ENCODE data around the gene NUB1.

Gene NUB1

GRCh38 chr7:151393031-151393977 is 51.7 kb downstream of the NUB1 start:
- H3K9me3 Mint-ChIP-seq (ENCODE audit: low read depth), result no peaks in the 10 kb centered on the region
- no peaks in the 10 kb centered on the region for H3K27me3 Mint-ChIP-seq
- H3K4me1 Mint-ChIP-seq (ENCODE audit: low read depth), result peaks cover 4% of the 10 kb centered on the region
- H3K27ac Mint-ChIP-seq, result no peak overlapping the region
- no peak overlapping the region for H3K4me3 Mint-ChIP-seq
- H3K36me3 Mint-ChIP-seq, result no peaks in the 10 kb centered on the region

- no peak overlapping the region for H3K27ac Mint-ChIP-seq
- no peaks in the 10 kb centered on the region for H3K27me3 Mint-ChIP-seq
- peaks cover 4% of the 10 kb centered on the region for H3K4me1 Mint-ChIP-seq (ENCODE audit: low read depth)
- no peaks in the 10 kb centered on the region for H3K36me3 Mint-ChIP-seq
- H3K4me3 Mint-ChIP-seq, result no peak overlapping the region
- H3K9me3 Mint-ChIP-seq (ENCODE audit: low read depth), result no peaks in the 10 kb centered on the region
These were observed 52.7 kb downstream of the NUB1 start for GRCh38 chr7:151394076-151395035.

DNA sequence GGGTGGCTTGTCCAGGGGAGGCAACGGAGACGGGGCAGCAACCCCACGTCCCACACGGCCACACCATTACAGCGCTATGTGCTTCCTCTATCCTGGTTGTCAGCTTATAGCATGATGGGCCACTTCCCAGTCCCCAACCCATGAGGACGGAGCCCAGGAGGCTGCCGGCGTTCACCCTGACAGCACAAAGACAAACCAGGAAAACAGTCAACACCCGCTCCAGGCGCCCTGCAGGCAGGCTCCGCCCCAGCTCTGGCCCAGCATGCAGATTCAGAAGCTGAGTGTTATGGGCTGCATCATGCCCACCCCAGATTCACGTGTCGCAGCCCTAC is 53.4 kb downstream of the NUB1 start:
- H3K27me3 Mint-ChIP-seq, result no peaks in the 10 kb centered on the region
- peaks cover 4% of the 10 kb centered on the region for H3K4me1 Mint-ChIP-seq (ENCODE audit: low read depth)
- no peaks in the 10 kb centered on the region for H3K9me3 Mint-ChIP-seq (ENCODE audit: low read depth)
- H3K4me3 Mint-ChIP-seq, result no peak overlapping the region
- no peaks in the 10 kb centered on the region for H3K36me3 Mint-ChIP-seq
- H3K27ac Mint-ChIP-seq, result no peak overlapping the region

- H3K4me3 Mint-ChIP-seq, result no peak overlapping the region
- no peaks in the 10 kb centered on the region for H3K36me3 Mint-ChIP-seq
- H3K9me3 Mint-ChIP-seq (ENCODE audit: low read depth), result no peaks in the 10 kb centered on the region
- H3K27ac Mint-ChIP-seq, result no peak overlapping the region
- H3K4me1 Mint-ChIP-seq (ENCODE audit: low read depth), result no peaks in the 10 kb centered on the region
- no peaks in the 10 kb centered on the region for H3K27me3 Mint-ChIP-seq
These were observed 54.8 kb downstream of the NUB1 start for GRCh38 chr7:151396328-151396970.

GRCh38 chr7:151397026-151397425 is 55.4 kb downstream of the NUB1 start:
- Mint-ChIP-seq H3K27ac (no peak overlapping the region), H3K4me3 (no peak overlapping the region), H3K27me3 (no peaks in the 10 kb centered on the region), H3K36me3 (no peaks in the 10 kb centered on the region), H3K9me3 (ENCODE audit: low read depth) (no peaks in the 10 kb centered on the region), H3K4me1 (ENCODE audit: low read depth) (no peaks in the 10 kb centered on the region)

- H3K27ac Mint-ChIP-seq, result no peak overlapping the region
- H3K27me3 Mint-ChIP-seq, result no peaks in the 10 kb centered on the region
- H3K4me3 Mint-ChIP-seq, result no peak overlapping the region
- H3K36me3 Mint-ChIP-seq, result no peaks in the 10 kb centered on the region
- H3K4me1 Mint-ChIP-seq (ENCODE audit: low read depth), result no peaks in the 10 kb centered on the region
- no peaks in the 10 kb centered on the region for H3K9me3 Mint-ChIP-seq (ENCODE audit: low read depth)
These were observed 57.1 kb downstream of the NUB1 start for GRCh38 chr7:151398446-151399304.

GRCh38 chr7:151399305-151399601 is 57.6 kb downstream of the NUB1 start:
- Mint-ChIP-seq H3K27me3 (no peaks in the 10 kb centered on the region), H3K4me1 (ENCODE audit: low read depth) (no peaks in the 10 kb centered on the region), H3K4me3 (no peak overlapping the region), H3K9me3 (ENCODE audit: low read depth) (no peaks in the 10 kb centered on the region), H3K36me3 (no peaks in the 10 kb centered on the region), H3K27ac (no peak overlapping the region)

GRCh38 chr7:151399906-151400305 is 58.3 kb downstream of the NUB1 start:
- Mint-ChIP-seq H3K4me1 (ENCODE audit: low read depth) (no peaks in the 10 kb centered on the region), H3K27me3 (no peaks in the 10 kb centered on the region), H3K27ac (no peak overlapping the region), H3K4me3 (no peak overlapping the region), H3K9me3 (ENCODE audit: low read depth) (no peaks in the 10 kb centered on the region), H3K36me3 (no peaks in the 10 kb centered on the region)

GRCh38 chr7:151400626-151401315 is 59.2 kb downstream of the NUB1 start:
- no peak overlapping the region for H3K27ac Mint-ChIP-seq
- H3K36me3 Mint-ChIP-seq, result no peaks in the 10 kb centered on the region
- no peak overlapping the region for H3K4me3 Mint-ChIP-seq
- H3K9me3 Mint-ChIP-seq (ENCODE audit: low read depth), result no peaks in the 10 kb centered on the region
- H3K27me3 Mint-ChIP-seq, result no peaks in the 10 kb centered on the region
- no peaks in the 10 kb centered on the region for H3K4me1 Mint-ChIP-seq (ENCODE audit: low read depth)

DNA sequence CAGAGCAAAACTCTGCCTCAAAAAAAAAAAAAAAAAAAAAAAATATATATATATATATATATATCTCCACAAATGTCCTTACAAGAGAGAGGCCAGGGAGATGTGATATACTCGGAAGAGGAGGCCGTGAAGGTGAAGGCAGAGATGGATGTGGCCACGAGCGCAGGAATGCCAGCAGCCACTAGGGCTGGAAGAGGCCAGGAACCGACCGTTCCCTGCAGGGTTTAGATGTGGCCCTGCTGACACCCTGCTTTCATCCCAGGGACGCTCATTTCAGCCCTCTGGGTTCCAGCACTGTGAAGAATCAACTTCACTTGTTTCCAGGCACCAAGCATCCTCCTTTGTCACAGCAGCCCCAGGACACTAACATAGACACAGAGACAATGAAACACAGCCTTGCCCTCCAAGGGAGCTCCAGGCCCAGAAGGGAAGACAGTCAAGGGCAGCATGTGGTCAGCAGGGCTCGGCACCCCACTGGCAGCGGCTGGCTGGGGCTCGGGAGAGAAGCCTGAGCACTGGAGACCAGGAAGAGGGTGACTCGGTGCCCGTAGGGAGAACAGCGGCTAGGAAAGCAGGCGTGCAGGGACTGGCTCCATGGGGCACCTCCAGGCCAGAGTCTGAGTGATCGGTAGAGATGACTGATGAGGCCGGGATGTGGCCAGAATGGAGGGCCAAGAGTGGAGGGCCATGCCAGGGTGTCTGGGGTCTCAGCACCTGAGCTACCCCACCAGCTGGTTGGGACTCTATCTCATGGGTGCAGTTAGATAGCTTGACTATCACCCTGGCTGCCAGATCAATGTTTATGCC is 60.6 kb downstream of the NUB1 start:
- H3K27me3 Mint-ChIP-seq, result no peaks in the 10 kb centered on the region
- H3K27ac Mint-ChIP-seq, result no peak overlapping the region
- no peaks in the 10 kb centered on the region for H3K4me1 Mint-ChIP-seq (ENCODE audit: low read depth)
- H3K9me3 Mint-ChIP-seq (ENCODE audit: low read depth), result no peaks in the 10 kb centered on the region
- H3K4me3 Mint-ChIP-seq, result no peak overlapping the region
- no peaks in the 10 kb centered on the region for H3K36me3 Mint-ChIP-seq

DNA sequence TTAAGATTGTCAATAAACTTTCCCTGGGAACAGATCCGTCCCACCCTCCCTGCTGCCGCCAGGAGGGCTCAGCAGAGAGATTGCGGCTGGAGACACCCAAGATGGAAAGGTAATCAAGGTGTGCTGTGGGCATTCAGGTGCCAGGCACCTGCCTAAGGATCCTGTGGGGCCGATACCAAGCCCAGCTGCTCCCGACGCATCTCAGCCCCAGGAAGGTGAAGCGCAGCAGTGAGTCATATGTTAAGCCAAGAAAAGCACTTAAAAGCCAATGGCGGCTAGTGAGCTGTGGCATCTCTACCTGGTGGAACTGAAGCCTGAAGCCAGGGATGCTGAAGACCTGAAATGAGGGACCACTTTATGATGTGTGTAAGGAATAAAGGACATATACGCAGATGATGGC is 62.2 kb downstream of the NUB1 start:
- H3K36me3 Mint-ChIP-seq, result no peaks in the 10 kb centered on the region
- no peak overlapping the region for H3K27ac Mint-ChIP-seq
- H3K27me3 Mint-ChIP-seq, result peaks cover 3% of the 10 kb centered on the region
- no peaks in the 10 kb centered on the region for H3K9me3 Mint-ChIP-seq (ENCODE audit: low read depth)
- peaks cover 4% of the 10 kb centered on the region for H3K4me1 Mint-ChIP-seq (ENCODE audit: low read depth)
- H3K4me3 Mint-ChIP-seq, result no peak overlapping the region

DNA sequence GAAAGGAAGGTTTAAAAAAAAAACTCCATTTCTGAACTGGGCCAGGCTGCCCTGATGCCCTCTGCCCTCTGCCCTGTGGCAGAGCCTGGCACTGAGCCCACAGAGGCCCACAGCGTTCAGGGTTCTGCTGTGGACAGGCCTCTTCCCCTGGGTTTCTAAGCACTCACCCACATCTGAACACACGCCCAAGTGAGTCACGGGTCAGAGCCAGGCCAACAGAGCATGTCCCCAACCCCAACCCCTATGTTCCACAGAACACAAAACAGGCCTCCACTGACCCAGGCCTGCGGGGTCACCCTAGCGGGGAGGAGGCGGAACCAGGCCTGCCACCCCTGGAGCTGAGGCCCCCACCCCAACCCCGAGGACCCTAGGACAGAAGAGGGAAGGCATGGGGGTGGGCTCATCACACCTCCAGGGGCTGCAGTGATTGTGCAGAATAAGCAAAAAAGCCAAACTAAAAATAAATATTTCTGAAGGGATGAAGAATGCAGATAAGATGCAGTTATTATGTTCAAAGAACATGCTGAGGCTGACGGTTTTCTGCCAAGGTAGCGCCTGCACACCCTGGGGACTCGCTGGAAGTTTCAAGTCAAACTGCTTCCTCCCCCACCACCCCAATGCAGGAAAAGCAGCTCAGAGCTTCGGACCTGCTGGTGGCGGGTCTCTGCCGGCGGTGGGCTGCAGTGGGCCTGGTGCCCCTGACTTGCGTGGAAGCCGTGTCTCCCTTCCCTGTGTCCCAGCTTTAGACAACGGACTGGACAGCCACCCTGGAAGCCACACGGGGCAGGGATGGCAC is 62.8 kb downstream of the NUB1 start:
- Mint-ChIP-seq H3K4me3 (no peak overlapping the region), H3K27me3 (peaks cover 5% of the 10 kb centered on the region), H3K36me3 (no peaks in the 10 kb centered on the region), H3K9me3 (ENCODE audit: low read depth) (no peaks in the 10 kb centered on the region), H3K27ac (no peak overlapping the region), H3K4me1 (ENCODE audit: low read depth) (peaks cover 6% of the 10 kb centered on the region)

GRCh38 chr7:151405056-151405455 is 63.4 kb downstream of the NUB1 start:
- peaks cover 5% of the 10 kb centered on the region for H3K27me3 Mint-ChIP-seq
- no peak overlapping the region for H3K4me3 Mint-ChIP-seq
- H3K4me1 Mint-ChIP-seq (ENCODE audit: low read depth), result peaks cover 6% of the 10 kb centered on the region
- H3K36me3 Mint-ChIP-seq, result no peaks in the 10 kb centered on the region
- no peak overlapping the region for H3K27ac Mint-ChIP-seq
- H3K9me3 Mint-ChIP-seq (ENCODE audit: low read depth), result no peaks in the 10 kb centered on the region

Data from activated naive CD8-positive, alpha-beta T cell (primary cell).